NT2/D1 (cell line): ENCODE results near the gene PAK2.

Experiments
- SUZ12 ChIP-seq: IDR thresholded peaks from 2 replicates; pipeline ENCODE4 v1.6.1; 2011; ENCODE audit not compliant: insufficient read length, insufficient read depth; ENCODE audit errors: extremely low read depth
- YY1 ChIP-seq: IDR thresholded peaks from 2 replicates; pipeline ENCODE4 v1.6.1; 2011; ENCODE audit not compliant: insufficient read length, insufficient read depth
- ZNF274 ChIP-seq: IDR thresholded peaks from 2 replicates; pipeline ENCODE4 v1.6.1; 2011; ENCODE audit warnings: mild to moderate bottlenecking, low read depth, low read length

DNA sequence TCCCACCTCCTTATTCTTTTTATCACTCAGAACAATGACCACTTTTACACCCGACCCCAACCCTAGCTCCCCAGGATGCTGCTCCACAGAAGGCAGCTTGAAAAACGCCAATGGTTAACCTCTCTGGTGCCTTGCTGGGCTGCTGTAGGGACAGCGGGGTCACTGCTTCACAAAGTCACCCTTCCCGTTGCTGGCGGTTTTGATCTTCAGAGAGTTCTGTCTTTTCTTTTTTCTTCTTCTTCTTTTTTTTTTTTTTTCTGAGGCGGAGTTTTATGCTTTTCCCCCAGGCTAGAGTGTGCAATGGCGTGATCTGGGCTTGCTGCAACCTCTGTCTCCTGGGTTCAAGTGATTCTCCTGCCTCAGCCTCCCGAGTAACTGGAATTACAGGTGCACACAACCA lies 48.3 kb upstream of the PAK2 start:
- TF ChIP-seq ZNF274 (no peak), YY1 (no peak), SUZ12 (no peak)
